ES-I3 (cell line): ENCODE measurements around the gene TK1.

ENCODE experiments used
- H3K36me3 ChIP-seq: 2 replicates; pipeline ENCODE4 v1.6.1; 2013; ENCODE audit warnings: mild to moderate bottlenecking, low read length, control low read depth, moderate library complexity; ENCODE audit not compliant: insufficient read depth
- H3K4me1 ChIP-seq: 2 replicates; pipeline ENCODE4 v1.6.1; 2013; ENCODE audit warnings: mild to moderate bottlenecking, control low read depth, low read length; ENCODE audit not compliant: insufficient read depth
- H3K9ac ChIP-seq: 2 replicates; pipeline ENCODE4 v1.6.1; 2013; ENCODE audit warnings: low read depth, mild to moderate bottlenecking, low read length, moderate library complexity
- H3K9me3 ChIP-seq: 2 replicates; pipeline ENCODE4 v1.6.1; 2013; ENCODE audit warnings: mild to moderate bottlenecking, low read length, moderate library complexity; ENCODE audit not compliant: control insufficient read depth, insufficient read depth

The TK1 gene

DNA sequence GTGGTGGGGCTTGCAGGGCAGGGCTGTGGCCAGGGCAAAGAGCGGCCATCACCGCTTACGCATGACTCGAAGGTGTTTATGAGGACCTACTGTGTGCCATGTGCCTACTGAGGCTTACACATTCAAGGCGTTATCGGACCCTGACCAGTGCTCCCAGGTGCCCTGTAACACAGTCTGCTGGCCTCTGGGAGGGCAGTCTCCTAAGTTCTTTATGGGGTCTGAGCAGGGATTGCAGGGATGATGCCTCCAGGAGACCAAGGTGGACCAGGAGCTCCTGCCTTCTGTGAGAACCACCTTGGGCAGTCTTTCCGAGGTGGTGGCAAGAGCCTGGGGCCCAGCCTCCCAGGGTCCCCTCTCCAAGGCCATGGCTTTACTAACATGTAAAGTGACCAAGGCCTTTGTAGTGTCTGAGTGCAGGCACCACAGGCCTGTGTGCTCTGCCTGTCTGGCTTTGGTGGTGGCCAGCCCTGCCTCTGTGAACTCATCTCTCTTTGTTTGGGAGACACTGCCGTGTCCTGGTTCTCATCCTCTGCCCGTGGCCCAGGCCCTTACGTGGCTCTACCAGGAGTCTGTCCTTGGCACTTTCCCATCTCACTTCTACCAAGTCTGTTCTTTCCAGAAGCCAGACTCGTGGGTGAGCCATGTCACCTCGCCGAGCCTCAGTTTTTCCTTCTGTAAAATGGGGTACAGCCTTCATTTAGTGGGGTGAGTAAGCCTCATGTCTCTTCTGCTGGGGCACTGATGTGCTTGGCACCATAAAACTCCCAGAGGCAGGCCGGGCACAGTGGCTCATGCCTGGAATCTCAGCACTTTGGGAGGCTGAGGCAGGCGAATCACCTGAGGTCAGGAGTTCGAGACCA, 21.9 kb downstream of the TK1 start:
- Histone ChIP-seq H3K36me3 (no peaks in the 10 kb centered on the region), H3K4me1 (no peaks in the 10 kb centered on the region; the same call in 1 of the 2 replicates), H3K9me3 (no peaks in the 10 kb centered on the region), H3K9ac (no peak overlapping the region)

DNA sequence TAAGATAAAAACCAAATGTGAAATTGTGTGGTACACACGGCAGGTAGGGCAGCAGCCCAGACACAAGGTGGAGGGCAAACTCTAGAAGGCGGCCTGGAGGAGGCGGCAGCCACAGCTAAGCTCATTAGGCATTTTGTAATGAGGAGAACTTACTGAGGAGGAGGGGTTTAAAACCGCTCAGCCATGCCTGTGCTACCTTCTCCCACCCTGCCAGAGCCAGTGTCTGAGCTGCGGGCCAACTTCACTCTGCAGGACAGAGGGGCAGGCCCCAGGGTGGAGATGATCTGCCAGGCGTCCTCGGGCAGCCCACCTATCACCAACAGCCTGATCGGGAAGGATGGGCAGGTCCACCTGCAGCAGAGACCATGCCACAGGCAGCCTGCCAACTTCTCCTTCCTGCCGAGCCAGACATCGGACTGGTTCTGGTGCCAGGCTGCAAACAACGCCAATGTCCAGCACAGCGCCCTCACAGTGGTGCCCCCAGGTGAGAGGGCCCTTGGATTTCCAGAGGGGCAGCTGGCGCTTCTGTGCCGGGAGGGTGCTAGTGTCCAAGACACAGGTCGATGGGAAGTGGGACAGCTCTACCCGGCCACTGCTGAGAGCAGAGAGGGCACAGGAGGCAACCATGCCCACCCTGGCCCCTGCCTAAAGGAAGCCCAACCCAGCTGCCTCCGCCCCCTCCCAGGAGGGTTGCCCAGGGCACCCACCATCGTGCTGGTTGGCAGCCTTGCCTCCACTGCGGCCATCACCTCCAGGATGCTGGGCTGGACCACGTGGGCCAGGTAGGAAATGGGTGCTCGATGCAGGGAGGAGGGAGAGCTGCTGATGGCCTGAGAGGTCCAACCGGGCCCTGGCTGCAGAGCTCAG, 22.7 kb downstream of the TK1 start:
- Histone ChIP-seq H3K36me3 (no peaks in the 10 kb centered on the region), H3K9me3 (no peaks in the 10 kb centered on the region), H3K9ac (no peak overlapping the region), H3K4me1 (no peaks in the 10 kb centered on the region; the same call in 1 of the 2 replicates)

DNA sequence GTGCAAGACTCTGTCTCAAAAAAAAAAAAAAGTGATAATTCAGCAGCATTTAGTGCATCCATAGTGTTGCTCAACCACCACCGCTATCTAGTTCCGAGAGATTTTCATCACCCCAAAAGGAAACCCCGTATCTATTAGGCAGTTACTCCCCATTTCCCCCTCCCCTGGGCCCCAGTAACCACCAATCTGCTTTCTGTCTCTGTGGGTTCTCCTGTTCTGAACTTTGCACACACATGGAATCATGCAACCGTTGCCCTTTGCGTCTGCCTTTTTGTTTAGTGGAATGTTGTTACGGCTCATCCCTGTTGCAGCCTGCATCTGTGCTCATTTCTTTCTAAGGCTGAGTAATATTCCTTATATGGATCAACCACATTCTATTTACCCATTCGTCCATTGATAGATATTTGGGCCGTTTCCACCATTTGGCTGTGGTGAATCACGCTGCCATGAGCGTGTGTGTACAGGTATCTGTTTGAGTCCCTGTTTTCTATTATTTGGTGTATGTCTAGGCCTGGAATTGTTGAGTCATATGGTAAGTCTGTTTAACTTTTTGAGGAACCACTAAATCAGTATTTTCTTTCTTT, 27.2 kb downstream of the TK1 start:
- H3K9ac ChIP-seq = no peak overlapping the region
- H3K4me1 ChIP-seq = peaks cover 2% of the 10 kb centered on the region; the same call in 1 of the 2 replicates
- H3K36me3 ChIP-seq = no peaks in the 10 kb centered on the region
- H3K9me3 ChIP-seq = no peaks in the 10 kb centered on the region

- Histone ChIP-seq H3K4me1 (peaks cover 13% of the 10 kb centered on the region; the same call in 1 of the 2 replicates), H3K36me3 (no peaks in the 10 kb centered on the region), H3K9me3 (no peaks in the 10 kb centered on the region), H3K9ac (no peak overlapping the region)
Observed at GRCh38 chr17:78154903-78155811, 31.7 kb downstream of the TK1 start.

DNA sequence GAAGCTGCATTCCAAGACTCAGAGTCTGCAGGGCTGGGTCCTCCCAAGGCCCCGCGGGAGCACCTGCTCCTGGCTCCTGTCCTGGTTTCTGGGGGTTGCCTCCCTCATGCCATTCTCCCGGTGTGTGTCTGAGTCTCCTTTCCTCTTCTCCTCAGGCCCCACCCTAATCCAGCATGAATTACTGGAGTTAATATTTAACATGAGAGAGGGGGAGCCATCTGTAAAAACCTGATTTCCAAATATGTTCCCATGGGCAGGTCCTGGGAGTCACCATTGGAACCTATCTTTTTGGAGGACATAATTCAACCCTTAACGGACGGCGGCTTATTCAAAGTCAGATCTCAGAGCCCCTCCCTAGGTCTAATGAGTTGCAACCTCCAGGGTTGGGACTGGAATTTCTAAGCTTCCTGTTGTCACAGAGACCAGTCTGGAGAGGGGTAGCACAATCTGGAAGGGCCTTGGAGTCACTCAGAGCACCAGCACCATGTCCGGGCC, 35.3 kb downstream of the TK1 start:
- H3K36me3 ChIP-seq = no peaks in the 10 kb centered on the region
- peaks cover 14% of the 10 kb centered on the region; the same call in 1 of the 2 replicates for H3K4me1 ChIP-seq
- H3K9me3 ChIP-seq = no peaks in the 10 kb centered on the region
- no peak overlapping the region for H3K9ac ChIP-seq

GRCh38 chr17:78148286-78149016, 38.4 kb downstream of the TK1 start:
- peaks cover 17% of the 10 kb centered on the region; the same call in 1 of the 2 replicates for H3K4me1 ChIP-seq

DNA sequence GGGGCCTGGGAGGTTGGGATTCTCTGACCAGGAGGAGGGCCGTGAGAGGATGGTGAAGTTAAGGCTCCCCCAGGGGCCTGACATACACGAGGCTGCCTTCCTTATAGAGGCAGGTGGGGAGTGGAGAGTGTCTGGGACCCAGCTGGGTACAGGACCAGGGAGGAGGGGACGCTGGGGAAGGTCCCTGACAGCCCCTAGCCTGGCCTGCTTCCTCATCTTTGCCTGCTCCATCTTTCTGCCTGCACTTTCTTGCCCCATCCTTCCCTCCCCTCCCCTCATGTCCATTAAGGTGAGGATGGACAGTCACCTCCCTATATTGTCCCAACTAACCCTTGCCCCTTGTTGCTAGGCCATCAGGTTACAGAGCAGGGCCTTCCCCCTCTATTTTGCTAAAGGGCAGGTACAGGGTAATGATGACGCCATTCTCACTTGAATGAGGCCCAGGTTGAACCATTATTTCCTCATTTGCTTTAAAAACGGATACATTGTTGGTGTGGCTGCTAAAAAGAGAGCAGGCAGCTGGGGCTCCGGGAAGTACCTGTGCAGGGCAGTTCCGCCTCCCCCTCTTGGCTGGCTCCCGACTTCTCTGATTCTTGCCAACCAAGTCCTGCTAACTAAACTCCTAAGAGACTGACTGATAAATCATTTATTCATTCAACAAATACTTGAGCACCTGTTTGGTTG, 39.4 kb downstream of the TK1 start:
- no peaks in the 10 kb centered on the region for H3K9me3 ChIP-seq
- no peaks in the 10 kb centered on the region for H3K36me3 ChIP-seq
- peaks cover 18% of the 10 kb centered on the region; the same call in 1 of the 2 replicates for H3K4me1 ChIP-seq
- no peak overlapping the region for H3K9ac ChIP-seq

More at GRCh38 chr17:78148286-78149016, 38.4 kb downstream of the TK1 start:
- H3K9ac ChIP-seq = no peak overlapping the region
- H3K9me3 ChIP-seq = no peaks in the 10 kb centered on the region
- no peaks in the 10 kb centered on the region for H3K36me3 ChIP-seq

GRCh38 chr17:78146881-78147280, 40.0 kb downstream of the TK1 start:
- H3K9me3 ChIP-seq = no peaks in the 10 kb centered on the region
- peaks cover 22% of the 10 kb centered on the region; the same call in 1 of the 2 replicates for H3K4me1 ChIP-seq
- H3K36me3 ChIP-seq = no peaks in the 10 kb centered on the region
- no peak overlapping the region for H3K9ac ChIP-seq

GRCh38 chr17:78146471-78146869, 40.4 kb downstream of the TK1 start:
- H3K36me3 ChIP-seq = no peaks in the 10 kb centered on the region
- H3K9ac ChIP-seq = no peak overlapping the region
- no peaks in the 10 kb centered on the region for H3K9me3 ChIP-seq
- H3K4me1 ChIP-seq = peaks cover 22% of the 10 kb centered on the region; the same call in 1 of the 2 replicates

- Histone ChIP-seq H3K4me1 (peaks cover 22% of the 10 kb centered on the region; the same call in 1 of the 2 replicates), H3K9ac (no peak overlapping the region), H3K36me3 (no peaks in the 10 kb centered on the region), H3K9me3 (no peaks in the 10 kb centered on the region)
Observed at GRCh38 chr17:78144736-78145641, 41.9 kb downstream of the TK1 start.

DNA sequence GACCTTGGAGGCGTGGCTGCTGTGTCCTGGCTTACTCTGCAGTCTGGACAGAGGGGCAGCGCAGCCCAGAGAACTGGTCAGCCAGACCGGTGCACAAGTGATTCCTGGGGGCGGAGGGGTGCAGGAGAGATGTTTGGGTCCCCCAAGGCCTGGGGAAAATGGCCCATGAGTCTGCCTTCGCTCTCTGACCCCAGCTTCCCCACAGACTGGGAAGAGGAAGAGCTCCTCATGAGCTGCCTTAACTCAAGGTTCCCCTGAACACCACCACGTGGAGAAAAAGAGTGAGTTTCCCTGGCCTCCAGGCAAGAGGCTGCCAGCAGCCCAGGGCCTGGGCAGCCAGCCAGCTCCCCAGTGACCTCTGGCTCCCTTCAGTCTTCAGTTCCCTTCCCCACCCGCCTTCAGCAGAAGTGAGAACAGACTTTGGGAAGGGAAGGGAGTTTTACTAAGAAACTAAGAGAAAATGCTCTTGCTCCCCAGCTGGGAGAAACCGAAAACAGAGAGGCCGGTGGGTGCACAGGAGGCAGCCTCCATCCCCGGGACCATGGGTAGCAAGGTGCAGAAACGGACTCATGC, 42.6 kb downstream of the TK1 start:
- Histone ChIP-seq H3K4me1 (peaks cover 25% of the 10 kb centered on the region; the same call in 1 of the 2 replicates), H3K36me3 (no peaks in the 10 kb centered on the region), H3K9ac (no peak overlapping the region), H3K9me3 (no peaks in the 10 kb centered on the region)
